ENCODE measurements around the gene SH3GLB2.

SH3GLB2 gene

GRCh38 chr9:129040113-129040643 is 12.0 kb upstream of the SH3GLB2 start:
- Histone ChIP-seq H3K27ac (ENCODE audit: low read depth, low read length) (no peak overlapping the region), H3K36me3 (ENCODE audit: control insufficient read depth, low read length) (peaks cover 21% of the 10 kb centered on the region), H3K4me3 (ENCODE audit: low read length) (no peak overlapping the region), H3K9me2 (replicated peaks; ENCODE audit: control insufficient read depth, low read length) (no peaks in the 10 kb centered on the region), H3K9me3 (ENCODE audit: control insufficient read depth, insufficient read depth, low read length) (no peaks in the 10 kb centered on the region), H3K4me1 (ENCODE audit: control insufficient read depth, low read length) (peaks cover 23% of the 10 kb centered on the region), H3F3A (ENCODE audit: control insufficient read depth, insufficient read depth) (no peaks in the 10 kb centered on the region), H4K20me1 (ENCODE audit: control insufficient read depth, insufficient read depth, low read depth, low read length) (no peaks in the 10 kb centered on the region), H3K4me2 (ENCODE audit: low read length) (no peak overlapping the region), H3K27me3 (ENCODE audit: control insufficient read depth, low read length) (no peaks in the 10 kb centered on the region), H3K79me2 (ENCODE audit: control insufficient read depth, low read length) (peaks cover 27% of the 10 kb centered on the region)
- no peak for TF ChIP-seq CTCF (IDR thresholded peaks at IDR 0.05; ENCODE audit: low read depth, low read length, poor library complexity, severe bottlenecking)
- no peak for TF ChIP-seq EZH2phosphoT487 (IDR thresholded peaks at IDR 0.05; ENCODE audit: borderline replicate concordance, low read length)

- Histone ChIP-seq H3F3A (ENCODE audit: control insufficient read depth, insufficient read depth) (no peaks in the 10 kb centered on the region), H3K4me3 (ENCODE audit: low read length) (no peak overlapping the region)
Observed at GRCh38 chr9:129038109-129038852, 10.2 kb upstream of the SH3GLB2 start.

GRCh38 chr9:129037767-129038098 is 9.6 kb upstream of the SH3GLB2 start:
- Histone ChIP-seq H3F3A (ENCODE audit: control insufficient read depth, insufficient read depth) (no peaks in the 10 kb centered on the region), H3K4me2 (ENCODE audit: low read length) (peak overlapping the region; percentile 86), H3K4me3 (ENCODE audit: low read length) (peak overlapping the region; percentile 94), H3K36me3 (ENCODE audit: control insufficient read depth, low read length) (peaks cover 17% of the 10 kb centered on the region), H3K4me1 (ENCODE audit: control insufficient read depth, low read length) (peaks cover 23% of the 10 kb centered on the region), H3K9me2 (replicated peaks; ENCODE audit: control insufficient read depth, low read length) (no peaks in the 10 kb centered on the region), H3K27ac (ENCODE audit: low read depth, low read length) (no peak overlapping the region), H3K27me3 (ENCODE audit: control insufficient read depth, low read length) (no peaks in the 10 kb centered on the region), H3K79me2 (ENCODE audit: control insufficient read depth, low read length) (peaks cover 27% of the 10 kb centered on the region), H4K20me1 (ENCODE audit: control insufficient read depth, insufficient read depth, low read depth, low read length) (no peaks in the 10 kb centered on the region), H3K9me3 (ENCODE audit: control insufficient read depth, insufficient read depth, low read length) (no peaks in the 10 kb centered on the region)
- no peak for TF ChIP-seq CTCF (IDR thresholded peaks at IDR 0.05; ENCODE audit: low read depth, low read length, poor library complexity, severe bottlenecking)
- no peak for TF ChIP-seq EZH2phosphoT487 (IDR thresholded peaks at IDR 0.05; ENCODE audit: borderline replicate concordance, low read length)

More at GRCh38 chr9:129038109-129038852, 10.2 kb upstream of the SH3GLB2 start:
- H3K27ac ChIP-seq (ENCODE audit: low read depth, low read length) = no peak overlapping the region
- no peaks in the 10 kb centered on the region for H4K20me1 ChIP-seq (ENCODE audit: control insufficient read depth, insufficient read depth, low read depth, low read length)
- no peaks in the 10 kb centered on the region for H3K9me2 ChIP-seq (replicated peaks; ENCODE audit: control insufficient read depth, low read length)
- peak overlapping the region; percentile 86 for H3K4me2 ChIP-seq (ENCODE audit: low read length)
- H3K9me3 ChIP-seq (ENCODE audit: control insufficient read depth, insufficient read depth, low read length) = no peaks in the 10 kb centered on the region
- H3K4me1 ChIP-seq (ENCODE audit: control insufficient read depth, low read length) = peaks cover 23% of the 10 kb centered on the region
- H3K36me3 ChIP-seq (ENCODE audit: control insufficient read depth, low read length) = peaks cover 17% of the 10 kb centered on the region
- no peak for TF ChIP-seq CTCF (IDR thresholded peaks at IDR 0.05; ENCODE audit: low read depth, low read length, poor library complexity, severe bottlenecking)
- no peaks in the 10 kb centered on the region for H3K27me3 ChIP-seq (ENCODE audit: control insufficient read depth, low read length)
- H3K79me2 ChIP-seq (ENCODE audit: control insufficient read depth, low read length) = peaks cover 27% of the 10 kb centered on the region

Measured in DOHH2 (cell line).